Gastroesophageal sphincter (tissue), 4 donors: ENCODE measurements around the gene LBR. TPM values are rescaled to one million over a fixed set of nuclear protein-coding genes. Genes with fewer than 3 reads are reported as not detected.
A peak's percentile ranks its signal among the peaks of the same experiment; 100 is the strongest.

Source experiments
- ATAC-seq: fragments of 150-250 bp; one replicate; pipeline ENCODE4 v1.9.1; 2016; ENCODE audit warnings: mild to moderate bottlenecking, moderate library complexity
- H3K27ac ChIP-seq, 4 donors: fragments of 200-600 bp; sonication (generic) in 3 of 4; 1 replicate in 3 of 4; 2 replicates in 1 of 4; pipeline ENCODE4 v1.5.1; 2016 to 2019
- H3K27me3 ChIP-seq: fragments of 200-600 bp; sonication (generic); one replicate; pipeline ENCODE4 v1.5.1; 2019
- H3K36me3 ChIP-seq, 2 donors: fragments of 200-600 bp; sonication (generic); one replicate each; pipeline ENCODE4 v1.5.1; 2019; ENCODE audit warnings: control low read depth in 1 of 2
- H3K4me1 ChIP-seq, 3 donors: fragments of 200-600 bp; sonication (generic); 1 replicate in 2 of 3; 2 replicates in 1 of 3; pipeline ENCODE4 v1.5.1; 2016 to 2019; ENCODE audit warnings: control low read depth in 2 of 3
- H3K4me3 ChIP-seq, 2 donors: fragments of 200-600 bp; sonication (generic); one replicate each; pipeline ENCODE4 v1.5.1; 2019; ENCODE audit warnings: mild to moderate bottlenecking in 1 of 2, moderate library complexity in 1 of 2
- H3K9me3 ChIP-seq, 3 donors: fragments of 200-600 bp; sonication (generic); one replicate each; pipeline ENCODE4 v1.5.1; 2017 to 2019; ENCODE audit warnings: control low read depth in 2 of 3
- EP300 ChIP-seq: sonication (generic); formaldehyde crosslinking; IDR thresholded peaks from one replicate; pipeline ENCODE4 v1.6.1; 2017; ENCODE audit warnings: antibody characterized with exemption, mild to moderate bottlenecking
- POLR2A ChIP-seq, 2 donors: fragments of 450-650 bp; IDR thresholded peaks; one replicate each; pipeline ENCODE4 v1.6.1; 2017; ENCODE audit warnings: antibody characterized with exemption in 2 of 2, mild to moderate bottlenecking in 2 of 2, moderate library complexity in 1 of 2
- POLR2AphosphoS5 ChIP-seq: sonication (generic); formaldehyde crosslinking; IDR thresholded peaks from one replicate; pipeline ENCODE4 v1.6.1; 2017; ENCODE audit warnings: antibody characterized with exemption
- WGBS, 2 donors: methylation state at CpG; one replicate each; pipeline ENCODE4 v1.1.5; 2018; ENCODE audit warnings: low coverage in 1 of 2; 5-methylcytosine and 5-hydroxymethylcytosine counted together
- total RNA-seq, 4 donors: library from RNA; depleted of rRNA; stranded (reverse); fragments of >200 nt; gene quantifications; one replicate each; pipeline ENCODE4 v1.1.0, GENCODE V29; 2016
- TF ChIP-seq, protein P1 (sequence below), 4 experiments: fragments of 200-600 bp in 2 of 4; fragments of 450-650 bp in 2 of 4; sonication (generic) in 1 of 4; IDR thresholded peaks; one replicate each; pipeline ENCODE4 v1.5.1; 2017 to 2019; ENCODE audit warnings: antibody characterized with exemption in 4 of 4, mild to moderate bottlenecking in 2 of 4, moderate library complexity in 2 of 4

The LBR gene
- total RNA-seq, 4 donors from 2014 or later: 78.2 to 139 (median 92.8) TPM

GRCh38 chr1:225431081-225431863 is 3.4 kb upstream of the LBR start:
- Histone ChIP-seq H3K4me1 (peaks cover 0 to 18% (median 0%) of the 10 kb centered on the region in 3 donors), H3K27me3 (no peaks in the 10 kb centered on the region), H3K4me3 (no peak overlapping the region), H3K36me3 (no peaks in the 10 kb centered on the region), H3K27ac (no peak overlapping the region), H3K9me3 (no peaks in the 10 kb centered on the region)
- WGBS, 2 donors: 80 to 100% methylated on average over 1 to 4 of the region's 36 CpGs
- TF ChIP-seq POLR2AphosphoS5 (no peak), POLR2A (IDR thresholded peaks at IDR 0.05) (no peak), EP300 (no peak)
- TF ChIP-seq, protein P1, sequence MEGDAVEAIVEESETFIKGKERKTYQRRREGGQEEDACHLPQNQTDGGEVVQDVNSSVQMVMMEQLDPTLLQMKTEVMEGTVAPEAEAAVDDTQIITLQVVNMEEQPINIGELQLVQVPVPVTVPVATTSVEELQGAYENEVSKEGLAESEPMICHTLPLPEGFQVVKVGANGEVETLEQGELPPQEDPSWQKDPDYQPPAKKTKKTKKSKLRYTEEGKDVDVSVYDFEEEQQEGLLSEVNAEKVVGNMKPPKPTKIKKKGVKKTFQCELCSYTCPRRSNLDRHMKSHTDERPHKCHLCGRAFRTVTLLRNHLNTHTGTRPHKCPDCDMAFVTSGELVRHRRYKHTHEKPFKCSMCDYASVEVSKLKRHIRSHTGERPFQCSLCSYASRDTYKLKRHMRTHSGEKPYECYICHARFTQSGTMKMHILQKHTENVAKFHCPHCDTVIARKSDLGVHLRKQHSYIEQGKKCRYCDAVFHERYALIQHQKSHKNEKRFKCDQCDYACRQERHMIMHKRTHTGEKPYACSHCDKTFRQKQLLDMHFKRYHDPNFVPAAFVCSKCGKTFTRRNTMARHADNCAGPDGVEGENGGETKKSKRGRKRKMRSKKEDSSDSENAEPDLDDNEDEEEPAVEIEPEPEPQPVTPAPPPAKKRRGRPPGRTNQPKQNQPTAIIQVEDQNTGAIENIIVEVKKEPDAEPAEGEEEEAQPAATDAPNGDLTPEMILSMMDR (IDR thresholded peaks at IDR 0.05): no peak
- ATAC-seq: no peak

DNA sequence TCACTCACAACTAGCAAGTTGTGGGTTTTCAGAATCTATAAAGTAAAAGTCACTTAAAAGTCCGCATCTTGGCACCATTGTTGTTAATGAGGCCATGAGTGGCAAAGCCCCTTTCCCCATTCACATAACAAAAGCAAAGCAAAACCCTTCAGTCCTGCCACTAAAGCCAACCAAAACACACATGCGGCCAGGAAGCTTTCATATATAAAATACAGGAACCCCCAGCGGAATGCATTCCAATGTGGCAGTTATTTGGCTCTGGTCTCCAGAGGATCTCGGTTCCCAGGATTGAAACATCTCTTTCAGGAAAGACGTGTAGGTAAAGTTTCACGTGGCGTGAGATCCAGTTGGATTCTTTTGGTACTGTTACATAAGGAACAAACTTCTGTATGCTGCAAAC is 2.5 kb upstream of the LBR start:
- H3K4me3 ChIP-seq: no peak overlapping the region
- H3K27me3 ChIP-seq: no peaks in the 10 kb centered on the region
- H3K27ac ChIP-seq: no peak overlapping the region
- no peaks in the 10 kb centered on the region for H3K9me3 ChIP-seq
- no peak for ATAC-seq
- TF ChIP-seq, protein P1 (IDR thresholded peaks at IDR 0.05): no peak
- TF ChIP-seq POLR2AphosphoS5 (no peak), EP300 (no peak)
- H3K4me1 ChIP-seq: peaks cover 0 to 28% (median 8%) of the 10 kb centered on the region in 3 donors
- 80 to 85% methylated on average over 1 to 5 of the region's 7 CpGs for WGBS, 2 donors
- H3K36me3 ChIP-seq: no peaks in the 10 kb centered on the region

DNA sequence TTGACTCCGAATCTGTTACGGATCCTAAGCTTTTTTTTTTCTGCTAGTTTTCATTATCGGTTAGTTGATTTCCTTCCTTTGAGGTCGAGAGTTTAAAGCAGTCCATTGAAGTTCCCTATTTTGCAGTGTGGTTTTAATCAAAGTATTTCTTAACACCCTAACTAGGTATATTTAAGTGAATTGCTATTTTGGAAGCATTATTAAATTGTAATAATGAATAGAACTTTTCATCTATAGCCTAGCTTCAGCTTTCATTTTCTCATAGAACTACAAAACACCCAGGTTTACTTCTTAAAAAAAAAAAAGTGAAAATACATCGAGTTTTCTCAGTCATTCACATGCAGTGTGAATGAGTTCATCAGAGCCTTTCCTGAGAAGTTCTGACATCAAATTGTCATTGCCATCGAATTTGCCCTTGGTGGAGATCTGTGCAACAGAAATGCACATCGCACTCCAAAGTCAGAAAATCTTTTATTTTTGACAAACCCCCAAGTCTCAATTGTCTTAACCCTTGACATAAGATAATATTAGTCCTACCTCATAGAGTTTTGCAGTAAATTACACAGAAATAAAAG is 1.1 kb upstream of the LBR start:
- peaks cover 5 to 41% (median 14%) of the 10 kb centered on the region in 3 donors for H3K4me1 ChIP-seq
- no peaks in the 10 kb centered on the region for H3K36me3 ChIP-seq
- TF ChIP-seq POLR2AphosphoS5 (no peak), POLR2A (IDR thresholded peaks at IDR 0.05) (no peak), EP300 (no peak)
- TF ChIP-seq, protein P1 (IDR thresholded peaks at IDR 0.05): no peak
- no peaks in the 10 kb centered on the region for H3K9me3 ChIP-seq
- 27 to 28% methylated on average over 7 of the region's 7 CpGs for WGBS, 2 donors
- H3K27me3 ChIP-seq: no peaks in the 10 kb centered on the region
- peak overlapping the region; percentile 90 to 99 for H3K4me3 ChIP-seq
- no peak for ATAC-seq
- peak overlapping the region; percentile 96 to 99 (median 98) for H3K27ac ChIP-seq

- Histone ChIP-seq H3K27ac (peak overlapping the region; percentile 96 to 99 (median 98)), H3K4me1 (peaks cover 8 to 48% (median 20%) of the 10 kb centered on the region in 3 donors), H3K27me3 (no peaks in the 10 kb centered on the region), H3K36me3 (no peaks in the 10 kb centered on the region), H3K4me3 (peak overlapping the region; percentile 90 to 99), H3K9me3 (no peaks in the 10 kb centered on the region)
- WGBS, 2 donors: 0% methylated on average over 6 to 16 of the region's 81 CpGs
- TF ChIP-seq POLR2A (IDR thresholded peaks at IDR 0.05) (peak in 1 of 2 donors; percentile 71), EP300 (no peak)
- ATAC-seq: peak; percentile 97
Observed at GRCh38 chr1:225428068-225428880, 436 bp upstream of the LBR start.
